Activated CD4-positive, alpha-beta T cell treated with anti-CD3 and anti-CD28 coated beads for 36 hours (primary cell): ENCODE results near the gene KRTAP5-2. TPM values are rescaled to one million over a fixed set of nuclear protein-coding genes. Genes with fewer than 3 reads are reported as not detected.
A peak's percentile ranks its signal among the peaks of the same experiment; 100 is the strongest.

Source experiments
- ATAC-seq: fragments of 200-7000 bp; cut with Tn5 transposase; one replicate; pipeline ENCODE4 v1.10.0; 2021; ENCODE audit warnings: mild to moderate bottlenecking, moderate library complexity
- CTCF ChIA-PET: fragments of 350-600 bp; sonication (Branson Sonifier 250); formaldehyde crosslinking; loops from one replicate; lab custom pipeline; 2021; ENCODE audit warnings: antibody characterized with exemption; lab: Charles Lee
- POLR2A ChIA-PET: fragments of 350-600 bp; sonication (Branson Sonifier 250); formaldehyde crosslinking; loops from one replicate; lab custom pipeline; 2021; ENCODE audit warnings: antibody characterized with exemption, inconsistent platforms; lab: Charles Lee
- DNase-seq: peaks from one replicate; pipeline ENCODE4 v3.0.0-alpha.2; 2020
- H3K27ac Mint-ChIP-seq: one replicate; pipeline ENCODE4 v1.8.0; 2021; ENCODE audit warnings: mixed read lengths
- H3K27me3 Mint-ChIP-seq: one replicate; pipeline ENCODE4 v1.8.0; 2021; ENCODE audit warnings: mixed read lengths
- H3K36me3 Mint-ChIP-seq: one replicate; pipeline ENCODE4 v1.8.0; 2021; ENCODE audit warnings: low read depth, mixed read lengths
- H3K4me1 Mint-ChIP-seq: one replicate; pipeline ENCODE4 v1.8.0; 2021; ENCODE audit warnings: mixed read lengths
- H3K4me3 Mint-ChIP-seq: one replicate; pipeline ENCODE4 v1.8.0; 2021; ENCODE audit warnings: mild to moderate bottlenecking, moderate library complexity, mixed read lengths
- H3K9me3 Mint-ChIP-seq: one replicate; pipeline ENCODE4 v1.8.0; 2021; ENCODE audit warnings: low read depth, mixed read lengths
- intact Hi-C, 2 experiments: fragments of 100-400 bp; cut with DNase I in 1 of 2; cut with micrococcal nuclease in 1 of 2; formaldehyde crosslinking; loops; one replicate each; pipeline versions ENCODE4 v1.14.2 to v1.15.1; 2022 to 2024; cut with DNase I, micrococcal nuclease
- total RNA-seq, 2 experiments: library from RNA; stranded (reverse); gene quantifications; one replicate each; pipeline ENCODE4 v1.2.3, GENCODE V29; 2021

The KRTAP5-2 gene
- total RNA-seq, 2 experiments from 2014 or later = not detected

DNA sequence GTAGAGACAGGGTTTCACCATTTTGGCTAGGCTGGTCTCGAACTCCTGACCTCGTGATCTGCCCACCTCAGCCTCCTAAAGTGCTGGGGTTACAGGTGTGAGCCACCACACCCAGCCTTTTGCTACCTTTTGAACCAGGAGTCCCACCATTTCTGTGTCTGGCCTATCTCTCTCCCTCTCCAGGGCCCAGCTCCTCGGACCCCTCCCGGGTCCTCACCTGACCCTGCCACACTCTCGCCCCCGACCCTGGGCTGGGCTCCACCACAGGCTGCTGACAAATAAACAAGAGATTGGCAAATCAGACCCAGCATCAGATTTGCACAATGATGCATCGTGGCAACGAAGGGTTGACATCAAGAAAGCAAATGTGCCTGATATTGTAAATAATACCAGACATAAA lies 40.2 kb upstream of the KRTAP5-2 start:
- Mint-ChIP-seq H3K27ac (no peak overlapping the region), H3K4me1 (no peaks in the 10 kb centered on the region), H3K9me3 (no peaks in the 10 kb centered on the region), H3K4me3 (no peak overlapping the region), H3K36me3 (no peaks in the 10 kb centered on the region), H3K27me3 (peaks cover 5% of the 10 kb centered on the region)
- DNase-seq (no peak), ATAC-seq (no peak)
- ChIA-PET CTCF (interaction anchor here (1.4 to 1.7 kb wide), 2 partner anchors 9 to 14 kb away, joined by 5 to 7 read pairs; partner anchors contain the start of gene KRTAP5-5), POLR2A (no interaction called here)
- intact Hi-C loops = no loop called here

DNA sequence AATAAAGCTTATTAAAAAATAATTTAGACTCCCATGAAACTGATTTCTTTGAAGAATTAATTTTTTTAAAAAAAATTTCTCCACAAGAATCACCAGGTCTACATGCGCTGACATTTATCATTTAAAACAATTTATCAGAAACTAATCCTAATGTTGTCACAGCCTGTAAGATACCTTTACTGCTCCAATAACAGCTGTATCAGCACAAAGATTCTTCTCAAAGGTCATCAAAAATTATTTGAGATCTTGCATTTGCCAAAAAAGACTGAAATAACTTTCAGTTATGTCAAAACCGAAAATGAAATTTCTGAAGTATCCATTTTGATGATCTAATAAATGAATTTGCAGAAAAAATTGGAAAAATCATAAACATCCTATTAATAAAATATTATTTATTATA lies 39.5 kb upstream of the KRTAP5-2 start:
- ATAC-seq = no peak
- Mint-ChIP-seq H3K9me3 (no peaks in the 10 kb centered on the region), H3K4me1 (no peaks in the 10 kb centered on the region), H3K27ac (no peak overlapping the region), H3K36me3 (no peaks in the 10 kb centered on the region), H3K4me3 (no peak overlapping the region), H3K27me3 (peaks cover 5% of the 10 kb centered on the region)
- CTCF ChIA-PET = interaction anchor here (0.8 to 1.7 kb wide), 4 partner anchors 8 to 513 kb away, joined by 3 to 7 read pairs (median 4); partner anchors contain the start of gene KRTAP5-5
- POLR2A ChIA-PET = no interaction called here
- no peak for DNase-seq
- intact Hi-C loops = no loop called here

DNA sequence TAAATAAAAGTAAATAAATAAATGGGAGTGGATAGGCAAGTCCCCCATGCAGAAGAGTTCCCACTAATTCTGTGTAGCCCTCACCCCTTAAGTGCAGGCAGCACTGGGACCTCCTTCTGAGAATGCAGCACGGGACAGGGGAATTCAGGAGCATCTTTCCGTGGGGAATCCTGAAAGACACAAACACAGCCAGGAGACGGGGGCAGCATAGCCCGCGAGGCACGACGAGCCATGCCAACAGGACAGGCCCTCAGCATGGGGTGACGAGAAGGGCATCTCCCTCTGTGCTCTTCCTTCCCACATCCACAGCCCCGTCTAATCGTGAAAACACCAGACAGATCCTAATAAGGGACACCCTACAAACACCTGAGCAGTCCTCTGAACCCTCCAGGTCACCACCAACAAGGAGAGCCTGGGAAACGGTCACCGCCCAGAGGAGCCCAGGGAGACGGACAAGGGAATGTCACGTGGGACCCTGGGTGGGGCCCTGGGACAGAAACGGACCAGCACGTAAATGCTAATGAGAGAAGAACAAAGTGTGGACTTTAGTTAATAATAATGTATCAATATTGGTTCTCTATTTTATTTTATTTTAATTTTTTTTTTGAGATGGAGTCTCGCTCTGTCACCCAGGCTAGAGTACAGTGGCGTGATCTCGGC lies 38.3 kb upstream of the KRTAP5-2 start:
- H3K4me1 Mint-ChIP-seq = peaks cover 2% of the 10 kb centered on the region
- POLR2A ChIA-PET = no interaction called here
- intact Hi-C loops = no loop called here
- H3K27ac Mint-ChIP-seq = no peak overlapping the region
- CTCF ChIA-PET = interaction anchor here (0.6 kb wide), 1 partner anchor 269 kb away, joined by 3 read pairs; no protein-coding TSS in a partner anchor
- DNase-seq = no peak
- no peak overlapping the region for H3K4me3 Mint-ChIP-seq
- peaks cover 10% of the 10 kb centered on the region for H3K27me3 Mint-ChIP-seq
- no peaks in the 10 kb centered on the region for H3K36me3 Mint-ChIP-seq
- ATAC-seq = no peak
- H3K9me3 Mint-ChIP-seq = no peaks in the 10 kb centered on the region

DNA sequence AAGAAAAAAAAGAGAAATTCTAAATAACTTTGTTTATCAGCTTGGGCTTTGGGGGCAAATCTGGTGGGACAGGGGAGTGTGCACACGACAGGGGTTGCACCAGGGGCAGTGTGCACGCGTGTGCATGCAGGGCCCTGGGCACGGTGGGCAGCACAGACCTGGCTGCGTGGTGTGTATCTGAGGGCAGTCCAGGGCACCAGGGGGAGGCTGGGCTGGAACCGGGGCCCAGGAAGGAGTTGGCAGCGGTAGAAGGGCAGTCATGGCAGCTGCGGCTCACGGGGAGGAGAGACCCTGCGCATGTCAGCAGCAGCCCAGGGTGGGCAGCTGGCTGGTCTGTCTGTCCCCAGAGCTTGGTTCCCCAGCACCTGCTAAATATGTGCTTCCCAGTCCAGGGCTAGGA lies 35.8 kb upstream of the KRTAP5-2 start:
- peaks cover 16% of the 10 kb centered on the region for H3K27me3 Mint-ChIP-seq
- CTCF ChIA-PET = interaction anchor here (0.6 to 2.2 kb wide), 7 partner anchors 9 to 519 kb away, joined by 3 to 6 read pairs (median 4); no protein-coding TSS in a partner anchor

DNA sequence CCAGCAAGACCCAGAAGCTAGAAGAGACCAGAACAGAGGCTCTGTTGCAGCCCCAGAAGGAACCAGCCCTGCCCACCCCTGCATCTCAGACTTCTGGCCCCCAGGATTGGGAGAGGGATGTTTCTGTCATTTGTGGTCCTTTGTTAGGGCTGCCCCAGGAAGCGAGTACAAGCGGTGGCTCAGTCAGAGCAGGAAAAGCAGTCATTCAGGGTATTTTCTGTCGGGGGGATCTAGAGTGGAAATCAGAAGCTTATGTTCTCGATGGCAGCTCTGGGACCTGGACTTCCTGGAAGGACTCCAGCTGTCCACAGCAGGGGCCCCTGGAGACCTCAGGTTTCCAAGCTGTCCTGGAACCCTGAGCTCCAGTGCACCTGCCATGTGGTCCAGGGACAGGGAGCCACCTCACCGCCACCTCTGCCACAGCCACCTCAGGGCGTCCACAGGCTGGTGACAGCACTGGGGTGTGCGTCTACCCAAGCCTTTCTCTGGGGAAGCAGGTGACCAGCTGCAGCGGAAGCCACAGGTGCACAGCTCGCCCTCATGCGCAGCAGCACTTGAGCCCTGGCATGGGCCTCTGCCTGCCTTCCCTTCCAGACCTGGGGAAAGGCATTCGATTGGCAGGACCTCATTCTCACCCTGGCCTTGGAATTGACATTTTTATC lies 34.1 kb upstream of the KRTAP5-2 start:
- POLR2A ChIA-PET = no interaction called here
- no peak overlapping the region for H3K4me3 Mint-ChIP-seq
- no peak overlapping the region for H3K27ac Mint-ChIP-seq
- no peak for DNase-seq
- ATAC-seq = no peak
- peaks cover 5% of the 10 kb centered on the region for H3K4me1 Mint-ChIP-seq
- H3K36me3 Mint-ChIP-seq = no peaks in the 10 kb centered on the region
- CTCF ChIA-PET = interaction anchor here (1.0 to 2.2 kb wide), 3 partner anchors 20 to 62 kb away, joined by 4 to 6 read pairs (median 5); no protein-coding TSS in a partner anchor
- no peaks in the 10 kb centered on the region for H3K9me3 Mint-ChIP-seq
- peaks cover 17% of the 10 kb centered on the region for H3K27me3 Mint-ChIP-seq
- intact Hi-C loops = no loop called here

More for the DNA sequence above, 35.8 kb upstream of the KRTAP5-2 start:
- Mint-ChIP-seq H3K4me1 (peaks cover 4% of the 10 kb centered on the region), H3K36me3 (no peaks in the 10 kb centered on the region), H3K4me3 (no peak overlapping the region), H3K9me3 (no peaks in the 10 kb centered on the region), H3K27ac (no peak overlapping the region)
- DNase-seq (no peak), ATAC-seq (no peak)
- POLR2A ChIA-PET = no interaction called here
- intact Hi-C loops = no loop called here

DNA sequence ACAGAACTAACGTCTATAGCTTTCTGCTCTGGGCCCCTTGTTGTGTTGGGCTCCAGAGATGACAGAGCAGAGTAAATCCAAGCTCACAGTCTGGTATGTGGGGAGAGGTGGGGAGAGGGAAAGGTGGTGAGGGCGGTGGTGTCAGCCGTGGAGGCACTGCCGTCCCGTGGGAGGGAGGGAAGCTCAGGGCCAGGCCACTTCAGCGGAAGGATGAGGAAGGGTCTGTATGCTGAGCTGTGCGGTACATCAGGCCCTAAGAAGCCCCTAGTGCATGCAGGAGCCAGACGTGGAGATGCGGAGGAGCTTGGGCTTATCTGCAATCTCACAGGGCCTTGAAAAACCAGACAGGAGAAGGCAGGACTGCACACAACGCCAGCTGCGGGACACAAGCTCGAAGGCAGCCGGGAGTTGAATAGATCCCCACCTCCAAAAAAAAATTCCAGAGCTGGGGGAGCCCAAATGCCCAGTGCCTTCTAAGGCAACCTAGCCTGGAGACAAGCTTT lies 33.0 kb upstream of the KRTAP5-2 start:
- intact Hi-C loops = no loop called here
- H3K36me3 Mint-ChIP-seq = no peaks in the 10 kb centered on the region
- peaks cover 18% of the 10 kb centered on the region for H3K27me3 Mint-ChIP-seq
- ATAC-seq = no peak
- no peak overlapping the region for H3K27ac Mint-ChIP-seq
- ChIA-PET CTCF (interaction anchor here (0.6 to 1.6 kb wide), 6 partner anchors 8 to 369 kb away, joined by 4 to 7 read pairs (median 4); no protein-coding TSS in a partner anchor), POLR2A (no interaction called here)
- H3K9me3 Mint-ChIP-seq = no peaks in the 10 kb centered on the region
- peaks cover 5% of the 10 kb centered on the region for H3K4me1 Mint-ChIP-seq
- no peak for DNase-seq
- no peak overlapping the region for H3K4me3 Mint-ChIP-seq

DNA sequence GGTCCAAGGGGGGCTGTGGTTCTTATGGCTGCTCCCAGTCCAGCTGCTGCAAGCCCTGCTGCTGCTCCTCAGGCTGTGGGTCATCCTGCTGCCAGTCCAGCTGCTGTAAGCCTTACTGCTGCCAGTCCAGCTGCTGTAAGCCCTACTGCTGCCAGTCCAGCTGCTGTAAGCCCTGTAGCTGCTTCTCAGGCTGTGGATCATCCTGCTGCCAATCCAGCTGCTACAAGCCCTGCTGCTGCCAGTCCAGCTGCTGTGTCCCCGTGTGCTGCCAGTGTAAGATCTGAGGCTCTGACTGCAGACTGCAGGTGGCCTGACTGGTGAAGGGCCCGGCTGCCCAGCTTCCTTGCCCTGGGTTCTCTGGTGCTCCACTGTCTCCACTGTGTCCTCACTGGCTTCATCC lies 32.2 kb upstream of the KRTAP5-2 start:
- no peak for ATAC-seq
- peaks cover 5% of the 10 kb centered on the region for H3K4me1 Mint-ChIP-seq
- DNase-seq = no peak
- peaks cover 19% of the 10 kb centered on the region for H3K27me3 Mint-ChIP-seq
- no peak overlapping the region for H3K4me3 Mint-ChIP-seq
- intact Hi-C loops = no loop called here
- ChIA-PET CTCF (interaction anchor here (0.9 to 1.6 kb wide), 6 partner anchors 9 to 64 kb away, joined by 3 to 7 read pairs (median 4); no protein-coding TSS in a partner anchor), POLR2A (no interaction called here)
- no peak overlapping the region for H3K27ac Mint-ChIP-seq
- no peaks in the 10 kb centered on the region for H3K36me3 Mint-ChIP-seq
- H3K9me3 Mint-ChIP-seq = no peaks in the 10 kb centered on the region

DNA sequence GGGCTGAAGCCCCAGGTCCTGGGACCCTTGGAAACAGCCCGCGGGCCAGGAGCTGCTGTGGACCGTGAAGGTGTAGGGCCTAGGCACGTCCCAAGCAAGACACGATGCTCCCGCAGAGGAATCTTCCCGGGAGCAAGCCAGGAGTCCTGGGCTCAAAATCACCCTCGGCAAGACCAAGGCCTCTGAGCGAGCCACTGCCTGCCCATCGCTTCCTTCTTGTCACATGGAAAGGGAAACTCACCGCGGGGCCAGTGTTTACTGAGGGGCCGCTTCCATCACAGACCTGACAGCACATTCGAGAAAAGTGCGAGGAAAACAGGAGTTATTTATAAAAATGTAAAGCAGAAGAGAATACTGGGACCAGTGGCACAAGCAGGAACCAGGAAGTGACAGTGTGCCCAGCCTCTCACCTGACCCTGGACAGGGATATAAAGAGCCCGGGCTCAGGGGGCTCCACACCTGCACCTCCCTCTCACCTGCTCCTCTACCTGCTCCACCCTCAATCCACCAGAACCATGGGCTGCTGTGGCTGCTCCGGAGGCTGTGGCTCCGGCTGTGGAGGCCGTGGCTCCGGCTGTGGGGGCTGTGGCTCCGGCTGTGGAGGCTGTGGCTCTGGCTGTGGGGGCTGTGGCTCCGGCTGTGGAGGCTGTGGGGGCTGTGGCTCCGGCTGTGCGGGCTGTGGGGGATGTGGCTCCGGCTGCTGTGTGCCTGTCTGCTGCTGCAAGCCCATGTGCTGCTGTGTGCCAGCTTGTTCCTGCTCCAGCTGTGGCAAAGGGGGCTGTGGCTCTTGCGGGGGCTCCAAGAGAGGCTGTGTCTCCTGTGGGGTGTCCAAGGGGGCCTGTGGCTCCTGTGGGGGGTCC lies 31.5 kb upstream of the KRTAP5-2 start, which contains the start of gene KRTAP5-5:
TSS of gene KRTAP5-5 (plus strand) at position 450 of the 860 bp plus-strand sequence. CDS start at position 516, 66 bp downstream.
- Mint-ChIP-seq H3K36me3 (no peaks in the 10 kb centered on the region), H3K4me3 (no peak within 1 kb of the TSS), H3K9me3 (no peaks in the 10 kb centered on the region), H3K27me3 (peaks cover 19% of the 10 kb centered on the region), H3K4me1 (peaks cover 5% of the 10 kb centered on the region), H3K27ac (no peak within 1 kb of the TSS)
- CTCF ChIA-PET = interaction anchor here (0.8 to 1.6 kb wide), 4 partner anchors 8 to 88 kb away, joined by 3 to 7 read pairs (median 5); no protein-coding TSS in a partner anchor
- intact Hi-C loops = loop anchor here in 1 of 2 experiments (1.0 kb wide), 1 partner anchor 34 kb away; no protein-coding TSS in a partner anchor
- ATAC-seq (no peak), DNase-seq (no peak)
- POLR2A ChIA-PET = no interaction called here

DNA sequence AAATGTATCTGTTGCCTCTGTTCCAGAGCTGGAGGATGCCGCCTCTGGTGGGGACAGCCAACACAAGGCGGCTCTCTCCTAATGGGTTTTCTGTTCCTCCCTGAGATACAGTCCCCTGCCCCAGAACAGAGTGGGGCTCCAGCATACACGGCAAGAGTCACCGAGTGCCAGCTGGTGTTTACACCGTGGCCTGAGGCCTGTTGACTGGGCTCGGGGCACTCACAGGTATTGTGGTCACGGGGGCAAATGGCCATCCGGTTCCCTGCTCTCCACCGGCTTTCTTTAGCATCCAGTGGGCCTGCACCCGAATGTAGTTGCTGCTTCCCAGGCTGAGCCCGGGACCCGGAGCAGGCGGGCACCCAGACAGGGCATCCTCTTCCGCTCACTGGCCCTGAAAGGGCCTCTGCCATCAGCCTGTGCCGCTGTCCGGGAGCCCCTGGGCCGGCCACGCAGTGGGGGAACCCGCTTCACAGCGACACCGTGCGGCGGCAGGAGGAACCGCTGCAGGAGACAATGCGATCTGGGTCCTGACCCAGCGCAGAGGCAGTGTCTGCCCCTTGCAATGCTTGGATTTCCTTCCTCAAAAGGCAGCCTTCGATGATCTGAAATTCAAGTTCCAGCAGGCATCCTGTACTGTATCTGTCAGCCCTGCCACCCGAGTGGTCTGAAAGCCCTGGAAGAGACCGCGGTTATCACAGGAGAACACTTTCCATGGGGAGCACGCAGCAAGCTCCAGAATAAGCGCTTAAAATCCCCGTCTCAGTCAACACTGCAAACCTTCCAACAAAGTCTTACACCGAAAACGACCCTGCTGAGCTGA lies 30.6 kb upstream of the KRTAP5-2 start:
- DNase-seq = peak; percentile 78
- Mint-ChIP-seq H3K27ac (no peak overlapping the region), H3K27me3 (peaks cover 18% of the 10 kb centered on the region), H3K36me3 (no peaks in the 10 kb centered on the region), H3K4me3 (no peak overlapping the region), H3K9me3 (no peaks in the 10 kb centered on the region), H3K4me1 (peaks cover 5% of the 10 kb centered on the region)
- ChIA-PET CTCF (interaction anchor here (0.6 to 1.7 kb wide), 11 partner anchors 9 to 424 kb away, joined by 3 to 7 read pairs (median 3); partner anchors contain the start of gene KRTAP5-3), POLR2A (no interaction called here)
- peak; percentile 98 for ATAC-seq
- intact Hi-C loops = loop anchor here in 1 of 2 experiments (1.0 kb wide), 2 partner anchors 33 to 82 kb away; no protein-coding TSS in a partner anchor

DNA sequence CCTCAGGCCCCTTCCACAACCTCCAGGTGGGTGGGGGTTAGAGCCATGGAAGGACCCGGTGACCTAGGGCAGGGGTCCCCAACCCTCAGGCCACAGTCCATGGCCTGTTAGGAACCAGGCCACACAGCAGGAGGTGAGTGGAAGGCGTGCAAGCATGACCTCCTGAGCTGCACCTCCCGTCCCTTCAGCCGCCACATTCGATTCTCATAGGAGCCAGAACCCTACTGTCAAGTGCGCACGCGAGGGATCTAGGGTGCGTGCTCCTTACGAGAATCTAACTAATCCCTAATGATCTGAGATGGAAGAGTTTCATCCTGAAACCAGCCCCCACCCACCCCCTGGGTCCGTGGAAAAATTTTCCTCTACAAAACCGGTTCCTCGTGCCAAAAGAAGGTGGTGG lies 27.4 kb upstream of the KRTAP5-2 start:
- Mint-ChIP-seq H3K4me3 (no peak overlapping the region), H3K27ac (no peak overlapping the region), H3K27me3 (peaks cover 12% of the 10 kb centered on the region), H3K36me3 (no peaks in the 10 kb centered on the region), H3K9me3 (no peaks in the 10 kb centered on the region), H3K4me1 (peaks cover 4% of the 10 kb centered on the region)
- POLR2A ChIA-PET = no interaction called here
- CTCF ChIA-PET = no interaction called here
- DNase-seq (no peak), ATAC-seq (no peak)
- intact Hi-C loops = no loop called here
